ENCODE measurements around the gene CCNY.

The CCNY gene

GRCh38 chr10:35379226-35380137 lies 43.2 kb downstream of the CCNY start:
- in situ Hi-C loops (cut with HindIII; ENCODE audit: low sequenced_read_pairs) = loop anchor here (5.0 kb wide), 2 partner anchors 52 to 83 kb away; no protein-coding TSS in a partner anchor

DNA sequence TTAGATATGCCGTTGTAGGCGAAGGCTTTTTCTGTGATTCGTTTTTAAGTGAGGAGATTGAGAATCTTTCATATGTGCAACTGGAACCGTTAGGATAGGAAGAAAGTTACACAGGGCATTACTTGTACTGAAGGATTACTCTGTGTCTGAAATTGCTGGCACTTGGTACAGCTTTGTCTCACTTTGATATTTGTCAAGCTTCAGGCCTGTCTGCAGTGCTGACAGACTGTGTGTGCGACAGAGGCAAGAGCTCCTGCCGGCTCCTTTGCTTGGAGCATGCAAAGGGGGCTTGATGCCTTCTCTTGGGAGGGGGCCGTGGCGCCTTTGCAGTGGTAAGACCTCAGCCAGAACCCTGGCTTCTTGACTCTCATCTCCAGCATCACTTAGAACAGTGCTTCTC lies 45.8 kb downstream of the CCNY start:
- in situ Hi-C loops (cut with HindIII; ENCODE audit: low sequenced_read_pairs) = no loop called here

- in situ Hi-C loops (cut with HindIII; ENCODE audit: low sequenced_read_pairs) = no loop called here
Measured at GRCh38 chr10:35384265-35384868, 48.1 kb downstream of the CCNY start.

DNA sequence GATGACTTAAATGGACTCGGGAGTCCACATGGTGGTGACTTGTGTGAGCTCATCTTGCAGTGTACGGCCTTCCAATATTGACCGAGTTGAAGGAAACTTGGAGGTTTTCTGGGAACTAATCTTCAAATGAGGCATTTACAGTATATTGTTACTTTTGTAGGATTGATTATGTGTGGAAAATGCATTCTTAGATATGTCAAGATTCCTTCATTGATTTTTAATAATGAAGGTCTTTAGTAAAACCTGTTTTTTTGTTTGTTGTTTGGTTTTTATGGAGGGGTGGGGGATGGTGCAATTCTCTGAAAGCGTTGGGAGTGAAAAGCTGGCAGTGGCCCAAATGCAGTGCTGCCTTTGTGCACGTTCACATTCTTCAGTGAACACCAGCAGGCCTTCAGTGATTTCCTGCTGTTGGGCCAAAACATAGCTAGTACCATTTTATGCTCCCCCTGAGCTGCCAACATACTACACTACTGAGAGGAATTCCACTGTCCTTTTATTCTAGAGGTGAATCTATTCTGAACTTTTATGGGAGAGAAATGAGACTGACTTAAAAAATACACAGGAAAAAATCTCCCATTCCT lies 50.4 kb downstream of the CCNY start:
- in situ Hi-C loops (cut with HindIII; ENCODE audit: low sequenced_read_pairs) = no loop called here

- in situ Hi-C loops (cut with HindIII; ENCODE audit: low sequenced_read_pairs) = no loop called here
Measured at GRCh38 chr10:35387768-35388167, 51.5 kb downstream of the CCNY start.

- in situ Hi-C loops (cut with HindIII; ENCODE audit: low sequenced_read_pairs) = no loop called here
Measured at GRCh38 chr10:35388197-35388596, 51.9 kb downstream of the CCNY start.

- in situ Hi-C loops (cut with HindIII; ENCODE audit: low sequenced_read_pairs) = no loop called here
Measured at GRCh38 chr10:35388682-35389081, 52.4 kb downstream of the CCNY start.

DNA sequence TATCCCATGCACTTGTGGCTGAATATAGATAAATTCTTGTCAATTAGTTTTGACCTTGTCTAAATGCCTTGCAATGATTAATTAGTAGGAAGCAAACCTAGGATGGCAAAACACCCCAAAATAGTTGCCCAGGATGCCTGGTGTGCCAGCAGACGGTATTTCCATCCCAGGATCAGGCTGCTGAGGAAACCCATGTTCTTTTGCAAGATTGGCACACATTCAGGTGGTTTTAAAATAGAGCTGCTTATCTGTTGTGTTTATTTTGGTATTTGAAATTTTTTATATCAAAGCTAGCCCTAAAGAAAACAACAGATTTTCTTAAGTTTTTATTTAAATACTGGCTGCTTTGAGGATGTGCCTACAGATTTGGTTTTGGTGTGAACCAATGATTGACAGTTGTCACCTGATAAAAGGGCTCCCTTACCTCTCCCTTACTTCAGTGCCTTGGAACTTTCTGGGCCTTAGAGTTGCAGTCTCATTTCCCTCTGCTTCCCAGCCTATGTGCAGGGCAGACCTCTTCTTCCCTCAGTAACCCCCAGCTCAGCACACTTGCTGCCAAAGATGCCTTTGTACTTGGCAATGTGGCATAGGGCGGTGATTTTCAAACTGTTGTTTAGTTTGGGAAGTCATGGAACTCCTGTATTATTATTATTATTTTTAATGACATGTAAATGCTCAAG lies 54.0 kb downstream of the CCNY start:
- in situ Hi-C loops (cut with HindIII; ENCODE audit: low sequenced_read_pairs) = no loop called here

- in situ Hi-C loops (cut with HindIII; ENCODE audit: low sequenced_read_pairs) = no loop called here
Measured at GRCh38 chr10:35390843-35391152, 54.5 kb downstream of the CCNY start.

- in situ Hi-C loops (cut with HindIII; ENCODE audit: low sequenced_read_pairs) = no loop called here
Measured at GRCh38 chr10:35391153-35391953, 55.0 kb downstream of the CCNY start.

DNA sequence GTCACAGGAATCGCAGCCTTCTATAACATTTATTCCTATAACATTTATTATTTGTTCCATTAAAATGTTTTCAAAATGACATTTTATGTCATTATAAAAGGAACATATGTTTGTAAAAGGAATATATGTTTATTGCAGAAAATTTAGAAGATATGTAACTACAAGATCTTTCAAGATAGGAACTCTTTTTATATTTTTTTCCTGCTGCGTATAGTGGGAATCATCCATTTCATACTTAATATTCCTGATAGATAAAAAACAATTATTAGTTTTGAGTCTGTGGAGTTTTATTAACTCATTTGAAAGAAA lies 55.6 kb downstream of the CCNY start:
- in situ Hi-C loops (cut with HindIII; ENCODE audit: low sequenced_read_pairs) = no loop called here

DNA sequence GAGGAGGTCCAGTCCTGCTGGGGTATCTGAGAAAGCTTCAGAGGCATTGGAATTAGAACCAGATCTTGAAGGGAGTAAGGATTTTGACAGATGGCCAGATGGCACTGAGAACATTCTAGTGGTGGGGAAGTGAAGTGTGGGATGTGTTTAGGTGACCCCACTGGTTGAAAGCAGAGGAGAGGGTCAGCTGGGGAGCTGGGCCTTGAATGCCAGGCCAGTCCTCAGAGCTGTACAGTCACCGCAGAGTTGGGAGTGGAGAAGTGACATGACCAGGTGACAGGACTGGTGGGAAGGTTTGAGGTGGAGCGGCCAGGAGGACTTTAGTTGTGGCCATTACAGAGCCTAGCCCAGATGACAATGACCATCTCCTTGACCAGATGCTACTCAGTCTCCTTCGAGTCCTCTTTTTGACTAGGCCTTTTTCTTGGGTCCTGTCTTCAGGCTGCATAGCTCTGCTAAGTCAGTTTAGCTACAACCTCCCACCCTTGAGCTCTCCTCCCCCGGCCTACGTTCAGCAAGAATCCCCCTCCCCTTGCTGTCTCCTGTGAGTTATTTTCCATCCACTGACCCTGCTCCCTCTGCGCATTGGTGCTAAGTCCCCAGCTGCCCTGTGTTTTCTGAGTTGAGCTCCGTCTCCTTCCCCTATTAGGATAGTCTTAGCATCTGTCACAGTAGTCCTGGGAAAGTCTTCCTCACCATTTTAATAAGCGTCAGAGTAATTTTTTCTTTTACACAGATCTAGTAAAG lies 56.3 kb downstream of the CCNY start:
- in situ Hi-C loops (cut with HindIII; ENCODE audit: low sequenced_read_pairs) = no loop called here

DNA sequence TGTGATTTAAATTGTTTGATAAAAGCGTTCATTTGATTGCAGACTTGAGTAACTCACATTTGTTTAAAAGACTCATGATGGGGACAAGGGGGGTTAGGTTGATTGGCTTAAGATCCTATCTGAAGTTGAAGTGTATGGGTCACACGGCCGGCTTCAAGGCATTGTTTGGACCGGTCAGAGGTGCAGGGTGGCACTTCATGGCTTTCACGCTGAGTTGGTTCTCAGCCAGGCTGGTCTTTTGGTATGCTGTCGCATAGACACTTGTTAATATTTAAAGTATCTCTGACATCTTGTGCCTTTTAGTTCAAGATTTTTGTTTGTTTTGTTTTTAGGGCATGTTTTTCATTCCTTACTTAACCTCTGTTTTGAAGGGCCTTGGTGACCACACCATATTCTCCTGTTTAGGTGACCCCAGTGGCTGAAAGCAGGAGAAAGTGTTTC lies 58.1 kb downstream of the CCNY start:
- in situ Hi-C loops (cut with HindIII; ENCODE audit: low sequenced_read_pairs) = no loop called here

GRCh38 chr10:35394934-35395333 lies 58.6 kb downstream of the CCNY start:
- in situ Hi-C loops (cut with HindIII; ENCODE audit: low sequenced_read_pairs) = no loop called here

DNA sequence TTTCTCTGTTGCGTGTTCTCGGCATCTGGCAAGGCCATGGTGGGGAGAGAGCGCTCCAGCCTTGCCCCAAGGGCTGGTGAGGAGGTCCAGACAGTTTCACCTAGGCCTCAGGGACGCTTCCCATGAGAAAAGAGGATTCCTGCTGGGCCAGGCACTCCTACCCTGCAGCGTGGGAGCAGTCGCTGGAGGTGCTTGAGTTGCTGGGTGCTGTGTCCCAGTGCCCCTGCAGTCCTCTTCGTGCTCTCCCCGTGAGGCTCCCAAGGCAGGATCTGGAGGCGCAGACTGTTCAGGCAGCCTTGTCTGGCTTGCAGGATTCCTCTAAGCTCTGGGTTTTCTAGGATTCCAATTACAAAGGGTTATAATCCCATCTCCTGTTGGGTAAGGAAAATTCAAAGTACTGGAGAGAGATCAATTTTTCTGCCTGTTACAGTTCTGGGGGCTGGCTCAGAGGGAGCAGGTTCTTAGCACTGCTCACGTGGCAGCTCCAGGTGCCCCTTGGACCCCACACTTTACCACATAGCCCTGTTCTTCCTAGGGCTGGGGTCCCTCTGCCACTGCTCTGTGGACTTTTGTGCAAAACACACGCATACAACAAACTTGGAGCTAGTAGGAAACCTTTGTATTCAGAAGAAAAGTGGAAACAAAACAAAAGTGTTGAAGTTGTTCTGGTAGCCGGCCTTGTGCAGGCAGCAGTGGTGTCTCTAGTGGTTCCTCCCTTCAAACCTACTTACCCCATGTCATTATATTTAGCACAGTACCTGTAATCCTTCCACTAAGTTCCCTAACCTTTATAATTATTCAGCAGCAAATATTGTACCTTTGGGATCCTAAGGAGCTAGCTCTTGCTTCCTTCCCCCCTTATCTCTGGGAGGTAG lies 60.5 kb downstream of the CCNY start:
- in situ Hi-C loops (cut with HindIII; ENCODE audit: low sequenced_read_pairs) = no loop called here

DNA sequence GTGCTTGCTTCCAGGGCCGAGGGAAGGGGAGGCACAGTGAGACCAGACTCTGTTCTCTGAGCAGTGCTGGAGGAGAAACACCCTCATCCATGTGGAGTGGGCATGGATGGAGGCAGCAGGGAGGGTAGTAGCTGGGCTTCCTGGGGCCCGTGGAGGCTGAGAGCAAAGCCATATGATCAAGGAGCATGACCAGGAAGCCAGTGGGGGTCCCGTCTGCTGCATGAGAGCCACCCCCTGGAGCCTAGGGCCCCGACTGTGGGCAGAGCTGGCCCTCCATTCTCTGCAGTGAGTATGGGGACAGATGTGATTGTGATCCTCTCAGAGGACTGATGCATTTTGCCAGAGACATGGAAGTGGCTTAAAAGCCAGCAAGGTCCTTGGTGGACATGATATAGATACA lies 61.6 kb downstream of the CCNY start:
- in situ Hi-C loops (cut with HindIII; ENCODE audit: low sequenced_read_pairs) = no loop called here

DNA sequence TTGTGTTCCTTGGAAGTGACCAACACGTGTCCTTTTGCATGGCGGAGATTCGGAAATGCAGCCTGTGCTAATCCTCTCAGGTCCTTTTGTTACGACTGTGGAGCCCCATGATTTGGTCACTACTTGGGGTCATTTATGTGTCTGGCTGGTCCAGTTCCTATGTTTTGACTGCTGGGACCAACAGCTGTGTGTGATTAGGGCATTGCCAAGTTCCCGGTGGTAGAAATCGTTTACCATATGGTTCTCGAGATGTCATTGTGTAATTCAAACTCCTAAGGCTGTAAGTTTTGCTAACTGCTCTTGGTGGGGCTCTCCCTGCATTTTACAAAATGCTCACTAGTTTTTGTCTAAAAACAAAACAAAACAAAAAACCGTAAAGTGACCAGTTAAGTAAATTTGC lies 62.0 kb downstream of the CCNY start:
- in situ Hi-C loops (cut with HindIII; ENCODE audit: low sequenced_read_pairs) = no loop called here

DNA sequence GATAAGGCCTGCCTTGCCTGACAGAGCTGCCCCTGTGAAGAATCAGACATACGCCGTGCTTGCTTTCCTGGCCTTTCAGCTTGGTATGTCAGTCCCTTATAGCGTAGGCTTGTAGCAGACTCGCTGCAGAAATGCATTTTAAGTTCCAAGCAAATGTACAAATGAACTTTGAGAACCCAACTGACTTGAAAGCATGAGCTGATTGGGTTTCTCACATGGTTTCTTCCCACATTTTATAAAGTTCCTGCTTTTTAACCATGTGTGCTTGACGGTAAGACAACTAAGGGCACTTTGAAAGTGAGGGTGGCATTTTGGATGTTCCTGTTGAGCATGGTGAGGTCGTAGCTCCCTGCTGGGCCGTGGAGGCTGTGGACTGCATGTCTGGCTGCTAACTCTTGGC lies 62.6 kb downstream of the CCNY start:
- in situ Hi-C loops (cut with HindIII; ENCODE audit: low sequenced_read_pairs) = no loop called here

- in situ Hi-C loops (cut with HindIII; ENCODE audit: low sequenced_read_pairs) = no loop called here
Measured at GRCh38 chr10:35399414-35400009, 63.2 kb downstream of the CCNY start.
